ENCODE results near the gene RICTOR. TPM values are rescaled to one million over a fixed set of nuclear protein-coding genes. Genes with fewer than 3 reads are reported as not detected.

RICTOR gene
- total RNA-seq, 2 donors from 2014 or later, result 27.6 to 31.8 TPM

DNA sequence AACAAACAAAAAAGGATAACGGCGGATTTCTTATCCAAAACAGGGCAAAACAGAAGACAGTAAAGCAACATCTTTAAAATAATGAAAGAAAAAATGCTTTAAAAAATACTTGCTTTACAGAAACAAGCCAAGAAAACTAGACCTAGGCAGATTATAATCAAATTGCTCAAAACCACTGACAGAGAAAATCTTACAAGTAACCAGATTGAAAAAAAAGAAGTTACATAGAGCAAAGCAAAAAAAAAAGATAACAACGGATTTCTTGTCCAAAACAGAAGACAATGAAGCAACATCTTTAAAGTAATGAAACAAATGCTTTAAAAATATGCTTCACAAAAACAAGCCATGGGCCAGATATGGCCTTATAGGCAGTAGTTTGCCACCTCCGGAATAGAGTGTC is 51.1 kb downstream of the RICTOR start:
- Histone ChIP-seq H3K36me3 (ENCODE audit: control insufficient read depth, insufficient read depth, low read length) (peaks cover 21% of the 10 kb centered on the region), H3K4me1 (ENCODE audit: control insufficient read depth, insufficient read depth, low read length) (peaks cover 14% of the 10 kb centered on the region), H3K27ac (ENCODE audit: low read depth, low read length) (no peak overlapping the region), H3K9me3 (ENCODE audit: control insufficient read depth, low read length) (peaks cover 29% of the 10 kb centered on the region), H3K27me3 (ENCODE audit: control insufficient read depth, insufficient read depth, low read length, poor library complexity, severe bottlenecking) (no peaks in the 10 kb centered on the region), H3K9ac (ENCODE audit: extremely low read depth, low read length, poor library complexity, severe bottlenecking) (no peak overlapping the region), H3K4me3 (ENCODE audit: low read length) (no peak overlapping the region)
- no peak overlapping the region for H3K4me3 Mint-ChIP-seq
- no peak overlapping the region for H3K27ac Mint-ChIP-seq
- 84% methylated on average over 4 of the region's 4 CpGs; no CpG with 5 or more reads in 1 of the 2 experiments for WGBS, 2 experiments (ENCODE audit: insufficient coverage in 1 of 2, insufficient read length in 1 of 2)
- H3K4me1 Mint-ChIP-seq, result peaks cover 33% of the 10 kb centered on the region
- no peak for DNase-seq
- peaks cover 25% of the 10 kb centered on the region for H3K36me3 Mint-ChIP-seq (ENCODE audit: low read depth)
- H3K27me3 Mint-ChIP-seq (ENCODE audit: insufficient read depth), result no peaks in the 10 kb centered on the region
- H3K9me3 Mint-ChIP-seq, result peaks cover 19% of the 10 kb centered on the region
- no peak for TF ChIP-seq CTCF (conservative IDR thresholded peaks at IDR 0.05)

- WGBS, 2 experiments (ENCODE audit: insufficient coverage in 1 of 2, insufficient read length in 1 of 2), result 75 to 88% methylated on average over 4 of the region's 4 CpGs
- TF ChIP-seq CTCF (conservative IDR thresholded peaks at IDR 0.05), result no peak
- no peak for DNase-seq
- H3K4me3 ChIP-seq (ENCODE audit: low read length), result no peak overlapping the region
- Mint-ChIP-seq H3K27ac (no peak overlapping the region), H3K4me1 (peaks cover 33% of the 10 kb centered on the region), H3K9me3 (peaks cover 14% of the 10 kb centered on the region), H3K36me3 (ENCODE audit: low read depth) (peaks cover 22% of the 10 kb centered on the region), H3K4me3 (no peak overlapping the region), H3K27me3 (ENCODE audit: insufficient read depth) (no peaks in the 10 kb centered on the region)
- H3K9ac ChIP-seq (ENCODE audit: extremely low read depth, low read length, poor library complexity, severe bottlenecking), result no peak overlapping the region
- H3K36me3 ChIP-seq (ENCODE audit: control insufficient read depth, insufficient read depth, low read length), result peaks cover 17% of the 10 kb centered on the region
- H3K9me3 ChIP-seq (ENCODE audit: control insufficient read depth, low read length), result peaks cover 20% of the 10 kb centered on the region
- peaks cover 14% of the 10 kb centered on the region for H3K4me1 ChIP-seq (ENCODE audit: control insufficient read depth, insufficient read depth, low read length)
- no peak overlapping the region for H3K27ac ChIP-seq (ENCODE audit: low read depth, low read length)
- H3K27me3 ChIP-seq (ENCODE audit: control insufficient read depth, insufficient read depth, low read length, poor library complexity, severe bottlenecking), result no peaks in the 10 kb centered on the region
These were observed 52.0 kb downstream of the RICTOR start for GRCh38 chr5:39022151-39022550.

GRCh38 chr5:39021413-39021812 is 52.8 kb downstream of the RICTOR start:
- H3K4me1 Mint-ChIP-seq, result peaks cover 33% of the 10 kb centered on the region
- Histone ChIP-seq H3K4me1 (ENCODE audit: control insufficient read depth, insufficient read depth, low read length) (peaks cover 14% of the 10 kb centered on the region), H3K9ac (ENCODE audit: extremely low read depth, low read length, poor library complexity, severe bottlenecking) (no peak overlapping the region), H3K36me3 (ENCODE audit: control insufficient read depth, insufficient read depth, low read length) (peaks cover 13% of the 10 kb centered on the region), H3K9me3 (ENCODE audit: control insufficient read depth, low read length) (peaks cover 13% of the 10 kb centered on the region), H3K27ac (ENCODE audit: low read depth, low read length) (no peak overlapping the region), H3K27me3 (ENCODE audit: control insufficient read depth, insufficient read depth, low read length, poor library complexity, severe bottlenecking) (no peaks in the 10 kb centered on the region), H3K4me3 (ENCODE audit: low read length) (no peak overlapping the region)
- H3K27me3 Mint-ChIP-seq (ENCODE audit: insufficient read depth), result no peaks in the 10 kb centered on the region
- DNase-seq, result peak; percentile 58
- 46% methylated on average over 1 of the region's 1 CpG; no CpG with 5 or more reads in 1 of the 2 experiments for WGBS, 2 experiments (ENCODE audit: insufficient coverage in 1 of 2, insufficient read length in 1 of 2)
- H3K27ac Mint-ChIP-seq, result peak overlapping the region; percentile 87
- no peak for TF ChIP-seq CTCF (conservative IDR thresholded peaks at IDR 0.05)
- H3K9me3 Mint-ChIP-seq, result peaks cover 9% of the 10 kb centered on the region
- H3K4me3 Mint-ChIP-seq, result no peak overlapping the region
- peaks cover 19% of the 10 kb centered on the region for H3K36me3 Mint-ChIP-seq (ENCODE audit: low read depth)

All from endodermal cell (in vitro differentiated cells).